Pancreas (tissue), 10 donors: ENCODE results near the gene XIAP. TPM values are rescaled to one million over a fixed set of nuclear protein-coding genes. Genes with fewer than 3 reads are reported as not detected.

ENCODE experiments used
- ATAC-seq, 4 donors: fragments of 200-7000 bp; cut with Tn5 transposase; one replicate each; pipeline versions ENCODE4 v1.8.0 to v1.9.1; 2020; ENCODE audit warnings: mild to moderate bottlenecking in 4 of 4, moderate library complexity in 4 of 4
- DNase-seq, 6 donors: peaks; one replicate each; pipeline ENCODE4 v3.0.0-alpha.2; 2020
- FAIRE-seq: peaks from 2 replicates; lab custom pipeline; 2012; peaks lifted over from hg19 to GRCh38; lab: Jason Lieb, UNC
- H3K27ac ChIP-seq, 4 donors: fragments of 200-600 bp; sonication (generic); 1 replicate in 3 of 4; 2 replicates in 1 of 4; pipeline versions ENCODE4 v1.5.0 to v1.8.0; 2020
- H3K27me3 ChIP-seq, 4 donors: fragments of 200-600 bp; one replicate each; pipeline ENCODE4 v1.8.0; 2021
- H3K36me3 ChIP-seq, 3 donors: fragments of 200-600 bp; sonication (generic) in 1 of 3; one replicate each; pipeline versions ENCODE4 v1.5.0 to v1.8.0; 2020 to 2021
- H3K4me1 ChIP-seq, 3 donors: fragments of 200-600 bp; one replicate each; pipeline ENCODE4 v1.8.0; 2021
- H3K4me3 ChIP-seq, 4 donors: fragments of 200-600 bp; sonication (generic) in 2 of 4; one replicate each; pipeline versions ENCODE4 v1.5.0 to v1.8.0; 2020 to 2021
- H3K9me3 ChIP-seq, 4 donors: fragments of 200-600 bp; one replicate each; pipeline ENCODE4 v1.8.0; 2021
- WGBS, 2 donors: extraction: QIAGEN DNeasy Blood & Tissue Kit; methylation state at CpG; one replicate each; pipeline ENCODE4 v1.1.7; 2013; 5-methylcytosine and 5-hydroxymethylcytosine counted together
- intact Hi-C, 3 donors: fragments of 100-400 bp; cut with DNase I; formaldehyde crosslinking; loops; one replicate each; pipeline versions ENCODE4 v1.11.1 to v1.14.2; 2022
- polyA plus RNA-seq, 2 donors: library from polyadenylated mRNA; stranded (reverse); fragments of 200-250 nt; gene quantifications; one replicate each; pipeline ENCODE4 v1.2.3, GENCODE V29; 2013
- total RNA-seq, 6 donors: library from RNA; stranded (reverse); fragmentation: NEBNext Ultra II Directional in 4 of 6; extraction: Animal tissue kit (Norgen Biotek cat#: 25700) in 4 of 6; gene quantifications; one replicate each; pipeline versions ENCODE4 v1.2.1 to v1.2.4, GENCODE V29; 2021 to 2023
- TF ChIP-seq, protein P1 (sequence below), 4 donors: fragments of 200-600 bp; sonication (generic) in 3 of 4; IDR thresholded peaks; one replicate each; pipeline versions ENCODE4 v1.5.0 to v1.8.0; 2021; ENCODE audit warnings: antibody characterized with exemption in 4 of 4
- donor health status: healthy with polysubstance abuse.
- donor health status: DM: no; HTN: no; CAD: no; lungs with moderate emphysema.
- donor health status: DM: no; HTN: no; CAD: no.
- donor health status: control.
- donor health status: control.
- donor health status: Bipolar disorder and iron deficiency.
- donor health status: DM: yes; HTN: yes; CAD: no.
- donor health status: DM: no; HTN: no; CAD: no.
- donor health status: DM: no; HTN: no; CAD: no.
- donor health status: DM: yes; HTN: yes; CAD: no.

Gene XIAP
- total and polyA plus RNA-seq, 8 donors: 3.4 to 40.6 (median 26.0) TPM

- FAIRE-seq (no peak), ATAC-seq (peak; percentile 45 to 62 (median 57)), DNase-seq (peak; percentile 55 to 83 (median 68))
- no peaks in the 10 kb centered on the region for H3K36me3 ChIP-seq
- H3K27ac ChIP-seq: peak within 1 kb of the TSS; percentile 89 to 99 (median 94)
- intact Hi-C loops: no loop called here
- TF ChIP-seq, protein P1, sequence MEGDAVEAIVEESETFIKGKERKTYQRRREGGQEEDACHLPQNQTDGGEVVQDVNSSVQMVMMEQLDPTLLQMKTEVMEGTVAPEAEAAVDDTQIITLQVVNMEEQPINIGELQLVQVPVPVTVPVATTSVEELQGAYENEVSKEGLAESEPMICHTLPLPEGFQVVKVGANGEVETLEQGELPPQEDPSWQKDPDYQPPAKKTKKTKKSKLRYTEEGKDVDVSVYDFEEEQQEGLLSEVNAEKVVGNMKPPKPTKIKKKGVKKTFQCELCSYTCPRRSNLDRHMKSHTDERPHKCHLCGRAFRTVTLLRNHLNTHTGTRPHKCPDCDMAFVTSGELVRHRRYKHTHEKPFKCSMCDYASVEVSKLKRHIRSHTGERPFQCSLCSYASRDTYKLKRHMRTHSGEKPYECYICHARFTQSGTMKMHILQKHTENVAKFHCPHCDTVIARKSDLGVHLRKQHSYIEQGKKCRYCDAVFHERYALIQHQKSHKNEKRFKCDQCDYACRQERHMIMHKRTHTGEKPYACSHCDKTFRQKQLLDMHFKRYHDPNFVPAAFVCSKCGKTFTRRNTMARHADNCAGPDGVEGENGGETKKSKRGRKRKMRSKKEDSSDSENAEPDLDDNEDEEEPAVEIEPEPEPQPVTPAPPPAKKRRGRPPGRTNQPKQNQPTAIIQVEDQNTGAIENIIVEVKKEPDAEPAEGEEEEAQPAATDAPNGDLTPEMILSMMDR (IDR thresholded peaks at IDR 0.05): no peak
- H3K9me3 ChIP-seq: no peaks in the 10 kb centered on the region
- peaks cover 0 to 6% (median 0%) of the 10 kb centered on the region in 4 donors for H3K27me3 ChIP-seq
- H3K4me1 ChIP-seq: peaks cover 0 to 14% (median 0%) of the 10 kb centered on the region in 3 donors
- H3K4me3 ChIP-seq: peak within 1 kb of the TSS; percentile 29 to 55 (median 50)
- WGBS, 2 donors: 0 to 34% methylated on average over 31 to 35 of the region's 38 CpGs
Measured at GRCh38 chrX:123961268-123962005, 101.6 kb downstream of the XIAP start, which contains the start of gene STAG2. STAG2 (plus strand) TSS chrX:123961706; CDS start chrX:124022628, 60,922 bp downstream.

DNA sequence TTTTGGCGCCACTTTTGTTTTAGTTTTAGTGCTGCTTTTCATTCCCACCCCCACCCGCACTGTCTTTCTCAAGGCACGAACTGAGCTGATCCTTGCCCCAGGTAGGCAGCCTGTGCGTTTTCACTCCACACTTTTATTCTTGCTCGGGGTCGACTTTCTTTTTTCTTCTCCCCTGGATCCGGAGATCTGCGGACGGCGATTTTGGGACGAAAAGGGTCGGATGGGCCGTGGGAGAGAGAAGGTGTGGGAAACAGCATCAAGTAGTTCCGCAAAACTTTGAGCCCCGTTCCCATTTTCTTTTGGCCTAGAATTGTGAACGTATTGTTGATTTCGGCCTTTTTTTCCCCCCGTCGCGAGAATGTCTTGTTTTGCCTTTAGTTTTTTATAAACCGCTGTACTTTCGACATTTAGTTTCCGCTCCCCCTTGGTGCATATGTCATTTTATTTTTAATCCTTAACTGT lies 102.2 kb downstream of the XIAP start:
- FAIRE-seq: no peak
- intact Hi-C loops: no loop called here
- H3K27ac ChIP-seq: peak overlapping the region; percentile 47 to 99 (median 94)
- no peaks in the 10 kb centered on the region for H3K36me3 ChIP-seq
- WGBS, 2 donors: 0 to 24% methylated on average over 23 of the region's 23 CpGs
- no peaks in the 10 kb centered on the region for H3K9me3 ChIP-seq
- peak in 1 of 4 donors; percentile 2 for ATAC-seq
- DNase-seq: no peak
- TF ChIP-seq, protein P1 (IDR thresholded peaks at IDR 0.05): no peak
- H3K4me1 ChIP-seq: peaks cover 0 to 14% (median 0%) of the 10 kb centered on the region in 3 donors
- peaks cover 0 to 6% (median 0%) of the 10 kb centered on the region in 4 donors for H3K27me3 ChIP-seq
- H3K4me3 ChIP-seq: peak overlapping the region; percentile 10 to 55 (median 38)

DNA sequence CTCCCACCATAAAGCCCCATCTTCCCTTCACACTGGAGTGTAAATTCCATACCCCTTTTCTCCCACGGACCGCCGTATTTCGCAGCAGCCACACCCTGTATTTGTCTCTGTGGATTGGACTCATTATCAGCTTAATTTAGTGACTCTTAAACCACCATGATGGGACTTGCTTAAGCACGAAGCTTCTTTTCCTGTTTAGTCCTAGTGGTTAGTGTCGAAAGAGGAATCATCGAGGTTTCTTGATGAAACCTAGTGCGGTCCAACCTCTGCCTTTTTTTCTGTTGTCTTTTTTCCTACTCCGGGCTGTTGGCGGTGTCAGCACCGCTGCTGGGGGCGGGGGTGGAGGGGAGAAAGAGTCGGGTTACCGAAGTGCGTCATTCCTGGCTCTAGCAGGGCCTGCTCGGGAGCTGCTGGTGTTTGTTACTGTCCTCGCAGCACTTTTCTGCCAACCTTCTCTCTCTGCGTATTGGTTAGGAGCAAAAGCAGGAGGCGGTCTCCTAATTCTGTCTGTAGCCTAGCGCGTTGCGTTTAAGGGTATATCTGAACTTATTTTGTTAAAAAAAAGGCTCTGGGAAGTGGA lies 103.0 kb downstream of the XIAP start:
- TF ChIP-seq, protein P1 (IDR thresholded peaks at IDR 0.05): no peak
- Histone ChIP-seq H3K4me3 (peak overlapping the region in 3 of 4 donors; percentile 24 to 55 (median 52)), H3K9me3 (no peaks in the 10 kb centered on the region), H3K36me3 (no peaks in the 10 kb centered on the region), H3K27ac (peak overlapping the region; percentile 47 to 99 (median 94)), H3K27me3 (peaks cover 0 to 6% (median 0%) of the 10 kb centered on the region in 4 donors), H3K4me1 (peaks cover 0 to 14% (median 0%) of the 10 kb centered on the region in 3 donors)
- peak; percentile 81 for FAIRE-seq
- intact Hi-C loops: no loop called here
- WGBS, 2 donors: 0 to 21% methylated on average over 22 of the region's 22 CpGs
- peak; percentile 67 to 77 (median 72) for ATAC-seq
- DNase-seq: peak; percentile 80 to 91 (median 88)

Other genes with a start within 250 kb of the XIAP start
- gene THOC2, start 127.0 kb upstream of the XIAP start, total RNA-seq: 10 to 100 TPM; 18.9 to 39.5 (median 25.3) TPM
- 10 to 100 TPM; 21.9 to 52.6 TPM for gene THOC2, start 127.0 kb upstream of the XIAP start, polyA plus RNA-seq
- 10 to 100 TPM; 27.5 to 42.8 (median 29.7) TPM for gene STAG2, start 101.7 kb downstream of the XIAP start, total RNA-seq
- 10 to 100 TPM in 1 of 2 donors, 1 to 10 TPM in 1; 7.1 to 16.2 TPM for gene STAG2, start 101.7 kb downstream of the XIAP start, polyA plus RNA-seq